K562 (cell line): ENCODE measurements around the gene DAGLA. TPM values are rescaled to one million over a fixed set of nuclear protein-coding genes. Genes with fewer than 3 reads are reported as not detected.

Experiments
- ATAC-seq: fragments of 200-7000 bp; cut with Tn5 transposase; 3 replicates; pipeline ENCODE4 v1.9.1; 2020; ENCODE audit warnings: moderate library complexity
- BruUV-seq: library from RNA; stranded (reverse); fragments of 400-500 nt; replicated peaks from 2 replicates; lab custom pipeline; 2021; lab: Mats Ljungman, UMichigan
- CTCF ChIA-PET: fragments of 300-600 bp; formaldehyde crosslinking; extraction: SDS; loops from one replicate; lab custom pipeline; 2021; ENCODE audit warnings: low intra/inter-chr PET ratio; lab: Yijun Ruan, JAX
- POLR2A ChIA-PET: fragments of 300-600, 350-650 bp; sonication (Branson Sonifier 250); formaldehyde crosslinking; extraction: SDS; loops from one replicate; lab custom pipeline; 2021; ENCODE audit warnings: antibody characterized with exemption, inconsistent platforms; lab: Yijun Ruan, JAX
- DNase-seq, 4 experiments: peaks; one replicate each; pipeline versions ENCODE4 v3.0.0 to v3.0.0-alpha.2; 2011 to 2018; ENCODE audit warnings: low spot score in 3 of 4, mixed read lengths in 3 of 4; ENCODE audit errors: extremely low read depth in 1 of 4
- FAIRE-seq: peaks from 2 replicates; lab custom pipeline; 2011; peaks lifted over from hg19 to GRCh38; lab: Jason Lieb, UNC
- H2AFZ ChIP-seq: 2 replicates; pipeline ENCODE4 v1.6.0; 2011; ENCODE audit warnings: low read depth, low read length, control low read depth, inconsistent platforms
- H3K27ac ChIP-seq: fragments of 200-600 bp; 3 replicates; pipeline ENCODE4 v1.8.0; 2011; ENCODE audit warnings: low read depth, mild to moderate bottlenecking, control low read depth, inconsistent platforms, low read length, moderate library complexity, mixed read lengths; ENCODE audit errors: extremely low read depth
- H3K27me3 ChIP-seq, 2 experiments: fragments of 300-600 bp in 1 of 2; 2 replicates in 1 of 2; 3 replicates in 1 of 2; pipeline versions ENCODE4 v1.6.0 to v1.8.0; 2011; ENCODE audit warnings: inconsistent platforms in 2 of 2, low read length in 2 of 2, mild to moderate bottlenecking in 1 of 2, mixed read lengths in 1 of 2, moderate library complexity in 1 of 2; ENCODE audit not compliant: control insufficient read depth in 2 of 2, insufficient read depth in 2 of 2
- H3K36me3 ChIP-seq: fragments of 300-600 bp; 3 replicates; pipeline ENCODE4 v1.8.0; 2011; ENCODE audit warnings: mild to moderate bottlenecking, low read length, inconsistent platforms; ENCODE audit not compliant: control insufficient read depth, insufficient read depth
- H3K4me1 ChIP-seq, 2 experiments: fragments of 200-600 bp in 1 of 2; replicated peaks in 1 of 2; 2 replicates in 1 of 2; 3 replicates in 1 of 2; pipeline versions ENCODE4 v1.5.1 to v1.8.0; 2011; ENCODE audit warnings: inconsistent platforms in 2 of 2, low read length in 2 of 2, mild to moderate bottlenecking in 1 of 2, mixed read lengths in 1 of 2, moderate library complexity in 1 of 2; ENCODE audit not compliant: control insufficient read depth in 2 of 2, insufficient read depth in 2 of 2
- H3K4me2 ChIP-seq: 2 replicates; pipeline ENCODE4 v1.6.1; 2011; ENCODE audit warnings: low read length, control low read depth, inconsistent platforms, mixed read lengths; ENCODE audit not compliant: insufficient read depth
- H3K4me3 ChIP-seq: fragments of 200-600 bp; sonication (generic), shearing (Covaris generic); 2 replicates; pipeline ENCODE4 v1.5.1; 2016; ENCODE audit warnings: control low read depth, inconsistent platforms
- H3K79me2 ChIP-seq: fragments of 200-600 bp; 3 replicates; pipeline ENCODE4 v1.8.0; 2011; ENCODE audit warnings: low read length, inconsistent platforms; ENCODE audit not compliant: control insufficient read depth, insufficient read depth
- H3K9ac ChIP-seq, 2 experiments: 2 replicates each; pipeline versions ENCODE4 v1.6.0 to v1.6.1; 2011; ENCODE audit warnings: low read depth in 2 of 2, low read length in 2 of 2, control low read depth in 1 of 2, inconsistent platforms in 1 of 2, mild to moderate bottlenecking in 1 of 2, mixed read lengths in 1 of 2; ENCODE audit not compliant: insufficient read depth in 1 of 2
- H3K9me1 ChIP-seq: one replicate; pipeline ENCODE4 v1.6.0; 2011; ENCODE audit warnings: inconsistent platforms, mild to moderate bottlenecking, low read length, moderate library complexity; ENCODE audit not compliant: control insufficient read depth, insufficient read depth
- H3K9me3 ChIP-seq: replicated peaks from 2 replicates; pipeline ENCODE4 v1.5.1; 2011; ENCODE audit warnings: low read depth, low read length, inconsistent platforms; ENCODE audit not compliant: control insufficient read depth, insufficient read depth
- H4K20me1 ChIP-seq: replicated peaks from 2 replicates; pipeline ENCODE4 v1.6.1; 2011; ENCODE audit warnings: low read length, inconsistent platforms, mixed read lengths; ENCODE audit not compliant: control insufficient read depth, insufficient read depth
- CHD1 ChIP-seq: fragments of 200-600 bp; sonication (generic); IDR thresholded peaks from one replicate; pipeline ENCODE4 v1.6.1; 2012; ENCODE audit warnings: mild to moderate bottlenecking, moderate library complexity, low read length, inconsistent platforms
- IRF2 ChIP-seq: sonication (generic); formaldehyde crosslinking; IDR thresholded peaks from 2 replicates; pipeline ENCODE4 v1.8.1; 2022; ENCODE audit warnings: mild to moderate bottlenecking, missing genetic modification reagents
- MCM5 ChIP-seq: fragments of 450-650 bp; IDR thresholded peaks from 2 replicates; pipeline ENCODE4 v1.6.1; 2016; ENCODE audit warnings: low read depth
- NELFE ChIP-seq: IDR thresholded peaks from 2 replicates; pipeline ENCODE4 v1.6.1; 2011; ENCODE audit warnings: mild to moderate bottlenecking; ENCODE audit not compliant: insufficient read depth, insufficient read length
- NFE2L1 ChIP-seq: fragments of 450-650 bp; IDR thresholded peaks from 2 replicates; pipeline ENCODE4 v1.6.1; 2016; ENCODE audit warnings: missing genetic modification characterization, low read depth, mild to moderate bottlenecking, missing compliant biosample characterization, moderate library complexity, borderline replicate concordance
- NR3C1 ChIP-seq: sonication (generic); formaldehyde crosslinking; IDR thresholded peaks from 2 replicates; pipeline ENCODE4 v1.8.1; 2022; ENCODE audit warnings: missing genetic modification reagents
- PPARD ChIP-seq: fragments of 250-450 bp; sonication (Bioruptor Pico); IDR thresholded peaks from 2 replicates; pipeline ENCODE4 v1.8.0; 2022; ENCODE audit warnings: inconsistent platforms, mild to moderate bottlenecking, moderate library complexity
- RHOXF2B ChIP-seq: fragments of 250-450 bp; sonication (Bioruptor Pico); conservative IDR thresholded peaks from 2 replicates; pipeline ENCODE4 v1.5.1; 2021
- SAFB ChIP-seq: fragments of 200-400 bp; formaldehyde crosslinking; IDR thresholded peaks from 2 replicates; pipeline ENCODE4 v1.6.1; 2017; ENCODE audit warnings: low read depth, low read length, borderline replicate concordance
- ZNF347 ChIP-seq: fragments of 450-650 bp; formaldehyde crosslinking; IDR thresholded peaks from 2 replicates; pipeline ENCODE4 v1.4.0; 2020; ENCODE audit warnings: low read depth, mild to moderate bottlenecking, moderate library complexity
- WGBS: fragments of 100-300 bp; shearing (Covaris generic); methylation state at CpG from one replicate; pipeline ENCODE4 v1.1.6; 2016; ENCODE audit warnings: low coverage, mixed read lengths; ENCODE audit not compliant: insufficient coverage; ENCODE audit errors: missing lambda C conversion rate; 5-methylcytosine and 5-hydroxymethylcytosine counted together
- in situ Hi-C: fragments of 300-500 bp; cut with MboI; formaldehyde crosslinking; loops from 4 replicates; pipeline ENCODE4 v1.15.0; 2018; ENCODE audit warnings: inconsistent platforms, mixed read lengths
- intact Hi-C: fragments of 100-400 bp; cut with micrococcal nuclease; formaldehyde crosslinking; loops from 2 replicates; pipeline ENCODE4 v1.14.2; 2022
- polyA plus RNA-seq, 8 experiments: library from polyadenylated mRNA; depleted of rRNA in 4 of 8; stranded (reverse) in 5 of 8; unstranded in 3 of 8; fragments of >200 nt; fragmentation: Nextera tagmentation in 2 of 8; fragmentation: Illumina TruSeq in 1 of 8; extraction: Ambion mirVana in 2 of 8; extraction: Trizol in 1 of 8; gene quantifications; 2 replicates each; pipeline versions ENCODE4 v1.2.1 to v1.2.3, GENCODE V29; 2011 to 2014; ENCODE audit warnings: inconsistent platforms in 1 of 8, missing spikeins in 1 of 8
- total RNA-seq, 7 experiments: library from RNA; depleted of rRNA in 6 of 7; stranded (reverse); fragments of >200 nt in 6 of 7; fragmentation: Illumina TruSeq in 2 of 7; extraction: Trizol in 2 of 7; gene quantifications; 2 replicates each; pipeline versions ENCODE4 v1.2.1 to v1.2.3, GENCODE V29; 2011 to 2021; ENCODE audit warnings: low replicate concordance in 1 of 7
- TF ChIP-seq, protein P1 (sequence below): fragments of 200-800 bp; sonication (Bioruptor generic); IDR thresholded peaks from 2 replicates; pipeline ENCODE4 v1.6.1; 2016; ENCODE audit warnings: missing genetic modification characterization, missing compliant biosample characterization
- TF ChIP-seq, protein P2 (sequence below), 2 experiments: IDR thresholded peaks; 2 replicates each; pipeline ENCODE4 v1.6.1; 2011; ENCODE audit warnings: borderline replicate concordance in 1 of 2, control low read depth in 1 of 2, low read depth in 1 of 2, low read length in 1 of 2, mild to moderate bottlenecking in 1 of 2, mixed read lengths in 1 of 2, moderate library complexity in 1 of 2; ENCODE audit not compliant: insufficient read depth in 1 of 2, insufficient read length in 1 of 2, poor library complexity in 1 of 2, severe bottlenecking in 1 of 2; ENCODE audit errors: extremely low read depth in 1 of 2
- TF ChIP-seq, protein P3 (sequence below): fragments of 450-650 bp; IDR thresholded peaks from 2 replicates; pipeline ENCODE4 v1.6.1; 2017; ENCODE audit warnings: mild to moderate bottlenecking, moderate library complexity

The DAGLA gene
- total and polyA plus RNA-seq, 9 of the 15 experiments (the other 6 are each of a cell fraction or from before 2014, with no cell fraction given), result 0.03 to 0.16 (median 0.04) TPM; not detected in 4

DNA sequence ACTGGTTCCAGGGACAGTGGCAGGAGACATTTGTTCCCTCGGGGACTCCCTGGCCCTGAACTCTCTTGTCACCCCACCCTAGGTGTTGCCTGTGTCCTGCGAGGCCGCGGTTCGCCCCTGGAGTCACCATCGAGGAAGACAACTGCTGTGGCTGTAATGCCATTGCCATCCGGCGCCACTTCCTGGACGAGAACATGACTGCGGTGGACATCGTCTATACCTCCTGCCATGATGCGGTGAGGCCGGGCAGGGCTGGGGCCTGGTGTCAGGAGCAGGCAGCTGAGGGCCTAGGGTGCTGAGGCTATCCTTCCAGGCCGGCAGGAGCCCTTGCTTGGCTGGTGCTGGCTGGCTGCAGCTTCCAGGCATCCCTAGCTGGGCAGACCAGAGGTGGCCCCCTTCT, 54.6 kb downstream of the DAGLA start (continued):
- no peak for TF ChIP-seq NR3C1 (CRISPR knock-in tag)

DNA sequence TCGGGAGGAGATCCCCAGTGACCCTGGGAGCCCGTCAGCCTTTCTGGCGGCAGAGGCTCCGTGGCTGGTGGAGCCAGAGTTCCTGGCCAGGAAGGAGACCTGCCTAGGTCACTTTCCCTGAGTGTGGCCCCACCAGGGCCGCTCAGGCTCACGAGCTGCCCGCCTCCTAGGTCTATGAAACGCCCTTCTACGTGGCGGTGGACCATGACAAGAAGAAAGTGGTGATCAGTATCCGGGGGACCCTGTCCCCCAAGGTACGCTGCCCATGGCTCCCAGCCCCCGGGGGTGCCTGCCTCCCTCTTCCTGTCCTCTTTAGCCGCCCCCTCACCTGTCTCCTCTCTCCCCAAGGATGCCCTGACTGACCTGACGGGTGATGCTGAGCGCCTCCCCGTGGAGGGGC, 55.2 kb downstream of the DAGLA start:
- Histone ChIP-seq H3K27ac (no peak overlapping the region), H3K9ac (0 out of 4 replicates have a peak overlapping the region, but pooled peaks of 1 of the 2 experiments have one; percentile 10), H3K36me3 (no peaks in the 10 kb centered on the region), H2AFZ (no peak overlapping the region), H3K4me2 (no peak overlapping the region), H3K9me1 (no peaks in the 10 kb centered on the region), H4K20me1 (peaks cover 9% of the 10 kb centered on the region; the same call in 1 of the 2 replicates), H3K4me1 (peaks cover 0 to 44% of the 10 kb centered on the region in 2 experiments; a peak in 2 of 5 replicates), H3K27me3 (peaks cover 4 to 29% of the 10 kb centered on the region in 2 experiments; a peak in 3 of 5 replicates), H3K4me3 (no peak overlapping the region), H3K79me2 (no peaks in the 10 kb centered on the region), H3K9me3 (no peaks in the 10 kb centered on the region)
- no peak for FAIRE-seq
- POLR2A ChIA-PET, result interaction anchor here (0.8 kb wide), 1 partner anchor 55 kb away, joined by 3 read pairs; the partner anchor contains the start of gene DAGLA
- CTCF ChIA-PET, result no interaction called here
- ATAC-seq, result no peak
- BruUV-seq, result no TSS peak
- in situ Hi-C loops, result loop anchor here (5.0 kb wide), 1 partner anchor 53 kb away; the partner anchor contains the start of gene DAGLA
- DNase-seq, result no peak
- intact Hi-C loops, result no loop called here
- WGBS, result 2% methylated on average over 17 of the region's 17 CpGs
- TF ChIP-seq, protein P1, sequence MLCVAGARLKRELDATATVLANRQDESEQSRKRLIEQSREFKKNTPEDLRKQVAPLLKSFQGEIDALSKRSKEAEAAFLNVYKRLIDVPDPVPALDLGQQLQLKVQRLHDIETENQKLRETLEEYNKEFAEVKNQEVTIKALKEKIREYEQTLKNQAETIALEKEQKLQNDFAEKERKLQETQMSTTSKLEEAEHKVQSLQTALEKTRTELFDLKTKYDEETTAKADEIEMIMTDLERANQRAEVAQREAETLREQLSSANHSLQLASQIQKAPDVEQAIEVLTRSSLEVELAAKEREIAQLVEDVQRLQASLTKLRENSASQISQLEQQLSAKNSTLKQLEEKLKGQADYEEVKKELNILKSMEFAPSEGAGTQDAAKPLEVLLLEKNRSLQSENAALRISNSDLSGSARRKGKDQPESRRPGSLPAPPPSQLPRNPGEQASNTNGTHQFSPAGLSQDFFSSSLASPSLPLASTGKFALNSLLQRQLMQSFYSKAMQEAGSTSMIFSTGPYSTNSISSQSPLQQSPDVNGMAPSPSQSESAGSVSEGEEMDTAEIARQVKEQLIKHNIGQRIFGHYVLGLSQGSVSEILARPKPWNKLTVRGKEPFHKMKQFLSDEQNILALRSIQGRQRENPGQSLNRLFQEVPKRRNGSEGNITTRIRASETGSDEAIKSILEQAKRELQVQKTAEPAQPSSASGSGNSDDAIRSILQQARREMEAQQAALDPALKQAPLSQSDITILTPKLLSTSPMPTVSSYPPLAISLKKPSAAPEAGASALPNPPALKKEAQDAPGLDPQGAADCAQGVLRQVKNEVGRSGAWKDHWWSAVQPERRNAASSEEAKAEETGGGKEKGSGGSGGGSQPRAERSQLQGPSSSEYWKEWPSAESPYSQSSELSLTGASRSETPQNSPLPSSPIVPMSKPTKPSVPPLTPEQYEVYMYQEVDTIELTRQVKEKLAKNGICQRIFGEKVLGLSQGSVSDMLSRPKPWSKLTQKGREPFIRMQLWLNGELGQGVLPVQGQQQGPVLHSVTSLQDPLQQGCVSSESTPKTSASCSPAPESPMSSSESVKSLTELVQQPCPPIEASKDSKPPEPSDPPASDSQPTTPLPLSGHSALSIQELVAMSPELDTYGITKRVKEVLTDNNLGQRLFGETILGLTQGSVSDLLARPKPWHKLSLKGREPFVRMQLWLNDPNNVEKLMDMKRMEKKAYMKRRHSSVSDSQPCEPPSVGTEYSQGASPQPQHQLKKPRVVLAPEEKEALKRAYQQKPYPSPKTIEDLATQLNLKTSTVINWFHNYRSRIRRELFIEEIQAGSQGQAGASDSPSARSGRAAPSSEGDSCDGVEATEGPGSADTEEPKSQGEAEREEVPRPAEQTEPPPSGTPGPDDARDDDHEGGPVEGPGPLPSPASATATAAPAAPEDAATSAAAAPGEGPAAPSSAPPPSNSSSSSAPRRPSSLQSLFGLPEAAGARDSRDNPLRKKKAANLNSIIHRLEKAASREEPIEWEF (CRISPR knock-in tag), result no peak
- TF ChIP-seq IRF2 (CRISPR knock-in tag) (no peak), RHOXF2B (no peak), SAFB (no peak), PPARD (no peak), ZNF347 (CRISPR knock-in tag) (no peak), NFE2L1 (tag) (no peak), MCM5 (no peak), NELFE (no peak), CHD1 (no peak)
- TF ChIP-seq, protein P2, sequence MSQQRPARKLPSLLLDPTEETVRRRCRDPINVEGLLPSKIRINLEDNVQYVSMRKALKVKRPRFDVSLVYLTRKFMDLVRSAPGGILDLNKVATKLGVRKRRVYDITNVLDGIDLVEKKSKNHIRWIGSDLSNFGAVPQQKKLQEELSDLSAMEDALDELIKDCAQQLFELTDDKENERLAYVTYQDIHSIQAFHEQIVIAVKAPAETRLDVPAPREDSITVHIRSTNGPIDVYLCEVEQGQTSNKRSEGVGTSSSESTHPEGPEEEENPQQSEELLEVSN (IDR thresholded peaks at IDR 0.05; ENCODE audit: borderline replicate concordance in 1 of 2, extremely low read depth in 1 of 2, insufficient read depth in 1 of 2, insufficient read length in 1 of 2, low read depth in 1 of 2, low read length in 1 of 2, poor library complexity in 1 of 2, severe bottlenecking in 1 of 2), result no peak
- TF ChIP-seq, protein P3, sequence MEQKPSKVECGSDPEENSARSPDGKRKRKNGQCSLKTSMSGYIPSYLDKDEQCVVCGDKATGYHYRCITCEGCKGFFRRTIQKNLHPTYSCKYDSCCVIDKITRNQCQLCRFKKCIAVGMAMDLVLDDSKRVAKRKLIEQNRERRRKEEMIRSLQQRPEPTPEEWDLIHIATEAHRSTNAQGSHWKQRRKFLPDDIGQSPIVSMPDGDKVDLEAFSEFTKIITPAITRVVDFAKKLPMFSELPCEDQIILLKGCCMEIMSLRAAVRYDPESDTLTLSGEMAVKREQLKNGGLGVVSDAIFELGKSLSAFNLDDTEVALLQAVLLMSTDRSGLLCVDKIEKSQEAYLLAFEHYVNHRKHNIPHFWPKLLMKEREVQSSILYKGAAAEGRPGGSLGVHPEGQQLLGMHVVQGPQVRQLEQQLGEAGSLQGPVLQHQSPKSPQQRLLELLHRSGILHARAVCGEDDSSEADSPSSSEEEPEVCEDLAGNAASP, result no peak
